Upper lobe of left lung (tissue), 4 donors: ENCODE measurements around the gene CPA1.

Experiments used
- POLR2A ChIP-seq, 4 donors: fragments of 450-650 bp; IDR thresholded peaks; one replicate each; pipeline ENCODE4 v1.5.1; 2016 to 2017; ENCODE audit warnings: antibody characterized with exemption in 4 of 4, mild to moderate bottlenecking in 2 of 4
- POLR2AphosphoS5 ChIP-seq, 2 donors: sonication (generic); formaldehyde crosslinking; IDR thresholded peaks; one replicate each; pipeline ENCODE4 v1.5.1; 2017; ENCODE audit warnings: antibody characterized with exemption in 2 of 2
- TF ChIP-seq, protein P1 (sequence below), 6 experiments: fragments of 450-650 bp in 4 of 6; fragments of 200-600 bp in 2 of 6; sonication (generic) in 2 of 6; IDR thresholded peaks; one replicate each; pipeline ENCODE4 v1.5.1; 2016 to 2019; ENCODE audit warnings: antibody characterized with exemption in 6 of 6

DNA sequence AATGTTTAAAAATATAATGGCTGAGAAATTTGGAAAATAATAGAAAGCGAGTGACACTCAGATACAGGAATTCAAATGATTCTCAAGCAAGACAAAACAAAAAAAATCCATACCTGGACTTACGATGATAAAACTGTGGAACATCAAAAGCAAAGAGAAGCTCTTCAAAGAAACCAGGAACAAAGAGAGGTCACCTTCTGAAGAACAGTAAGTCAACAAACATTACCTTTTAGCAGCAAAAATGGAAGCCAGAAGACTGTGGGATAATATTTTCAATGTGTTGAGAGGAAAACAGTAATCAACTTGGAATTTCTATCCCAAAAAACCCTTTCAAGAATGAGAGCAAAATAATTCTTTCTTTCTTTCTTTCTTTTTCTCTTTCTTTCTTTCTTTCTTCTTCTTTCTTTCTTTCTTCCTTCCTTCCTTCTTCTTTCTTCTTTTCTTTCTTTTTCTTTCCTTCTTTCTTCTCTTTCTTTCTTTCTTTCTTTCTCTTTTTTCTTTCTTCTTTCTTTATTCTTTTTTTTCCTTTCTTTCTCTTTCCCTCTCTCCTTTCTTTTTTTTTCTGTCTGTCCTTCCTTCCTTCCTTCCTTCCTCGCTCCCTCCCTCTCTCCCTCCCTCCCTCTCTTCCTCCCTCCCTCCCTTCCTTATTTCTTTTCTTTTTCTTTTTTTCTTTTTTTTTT, 37.5 kb upstream of the CPA1 start:
- no peak for TF ChIP-seq POLR2AphosphoS5 (IDR thresholded peaks at IDR 0.05)
- TF ChIP-seq, protein P1, sequence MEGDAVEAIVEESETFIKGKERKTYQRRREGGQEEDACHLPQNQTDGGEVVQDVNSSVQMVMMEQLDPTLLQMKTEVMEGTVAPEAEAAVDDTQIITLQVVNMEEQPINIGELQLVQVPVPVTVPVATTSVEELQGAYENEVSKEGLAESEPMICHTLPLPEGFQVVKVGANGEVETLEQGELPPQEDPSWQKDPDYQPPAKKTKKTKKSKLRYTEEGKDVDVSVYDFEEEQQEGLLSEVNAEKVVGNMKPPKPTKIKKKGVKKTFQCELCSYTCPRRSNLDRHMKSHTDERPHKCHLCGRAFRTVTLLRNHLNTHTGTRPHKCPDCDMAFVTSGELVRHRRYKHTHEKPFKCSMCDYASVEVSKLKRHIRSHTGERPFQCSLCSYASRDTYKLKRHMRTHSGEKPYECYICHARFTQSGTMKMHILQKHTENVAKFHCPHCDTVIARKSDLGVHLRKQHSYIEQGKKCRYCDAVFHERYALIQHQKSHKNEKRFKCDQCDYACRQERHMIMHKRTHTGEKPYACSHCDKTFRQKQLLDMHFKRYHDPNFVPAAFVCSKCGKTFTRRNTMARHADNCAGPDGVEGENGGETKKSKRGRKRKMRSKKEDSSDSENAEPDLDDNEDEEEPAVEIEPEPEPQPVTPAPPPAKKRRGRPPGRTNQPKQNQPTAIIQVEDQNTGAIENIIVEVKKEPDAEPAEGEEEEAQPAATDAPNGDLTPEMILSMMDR (IDR thresholded peaks at IDR 0.05), result no peak
- TF ChIP-seq POLR2A (IDR thresholded peaks at IDR 0.05), result no peak
